Osteoblast (primary cell): ENCODE results near the gene LY6G6F. TPM values are rescaled to one million over a fixed set of nuclear protein-coding genes. Genes with fewer than 3 reads are reported as not detected.

Source experiments
- DNase-seq: peaks from one replicate; pipeline ENCODE4 v3.0.0; 2011; ENCODE audit warnings: low spot score, mixed read lengths; ENCODE audit not compliant: insufficient read length; ENCODE audit errors: missing footprints
- H2AFZ ChIP-seq: 2 replicates; pipeline ENCODE4 v1.6.0; 2011; ENCODE audit warnings: mild to moderate bottlenecking, low read length
- H3K27ac ChIP-seq: 2 replicates; pipeline ENCODE4 v1.5.1; 2011; ENCODE audit warnings: mild to moderate bottlenecking, low read depth, low read length, moderate library complexity
- H3K27me3 ChIP-seq: 2 replicates; pipeline ENCODE4 v1.6.0; 2012; ENCODE audit warnings: mild to moderate bottlenecking, control low read depth, inconsistent platforms, low read length, moderate library complexity; ENCODE audit not compliant: insufficient read depth
- H3K36me3 ChIP-seq: 2 replicates; pipeline ENCODE4 v1.5.1; 2011; ENCODE audit warnings: mild to moderate bottlenecking, low read length, control low read depth, moderate library complexity; ENCODE audit not compliant: insufficient read depth
- H3K4me1 ChIP-seq: 2 replicates; pipeline ENCODE4 v1.5.1; 2011; ENCODE audit warnings: mild to moderate bottlenecking, low read length, control low read depth, moderate library complexity; ENCODE audit not compliant: insufficient read depth
- H3K4me2 ChIP-seq: 2 replicates; pipeline ENCODE4 v1.6.0; 2011; ENCODE audit warnings: mild to moderate bottlenecking, low read length; ENCODE audit not compliant: insufficient read depth
- H3K4me3 ChIP-seq: fragments of 200-600 bp; sonication (generic); 3 replicates; pipeline ENCODE4 v1.5.1; 2012; ENCODE audit warnings: mild to moderate bottlenecking, low read length, inconsistent platforms; ENCODE audit not compliant: insufficient read depth
- H3K79me2 ChIP-seq: 2 replicates; pipeline ENCODE4 v1.6.0; 2012; ENCODE audit warnings: mild to moderate bottlenecking, low read length, control low read depth, inconsistent platforms; ENCODE audit not compliant: insufficient read depth
- H3K9me3 ChIP-seq: 2 replicates; pipeline ENCODE4 v1.5.1; 2011; ENCODE audit warnings: low read depth, low read length, control low read depth
- H4K20me1 ChIP-seq: 2 replicates; pipeline ENCODE4 v1.6.0; 2012; ENCODE audit warnings: mild to moderate bottlenecking, low read length, control low read depth; ENCODE audit not compliant: insufficient read depth
- total RNA-seq: library from RNA; depleted of rRNA; stranded (reverse); fragments of >200 nt; gene quantifications from 2 replicates; pipeline ENCODE4 v1.2.3, GENCODE V29; 2012
- TF ChIP-seq, protein P1 (sequence below): IDR thresholded peaks from 2 replicates; pipeline ENCODE4 v1.5.1; 2011; ENCODE audit warnings: mild to moderate bottlenecking, low read depth, low read length, moderate library complexity; ENCODE audit errors: extremely low read depth

The LY6G6F gene
- total RNA-seq, 1 donor, result not detected

DNA sequence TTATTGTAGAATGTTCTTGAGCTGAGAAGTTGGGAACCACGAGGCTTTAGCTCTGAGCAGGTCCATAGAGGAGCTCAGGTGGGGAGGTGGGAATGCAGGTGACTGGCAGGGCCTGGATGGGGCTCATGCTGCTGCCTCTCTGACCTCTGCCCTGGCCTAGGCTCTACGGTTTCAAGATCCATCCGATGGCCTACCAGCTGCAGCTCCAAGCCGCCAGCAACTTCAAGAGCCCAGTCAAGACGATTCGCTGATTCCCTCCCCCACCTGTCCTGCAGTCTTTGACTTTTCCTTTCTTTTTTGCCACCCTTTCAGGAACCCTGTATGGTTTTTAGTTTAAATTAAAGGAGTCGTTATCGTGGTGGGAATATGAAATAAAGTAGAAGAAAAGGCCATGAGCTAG lies 37.0 kb upstream of the LY6G6F start, which contains the start of gene LY6G5B:
LY6G5B (plus strand) TSS at position 301 of the 400 bp plus-strand sequence. CDS start 975 bp downstream, outside the sequence.
- H2AFZ ChIP-seq, result no peak within 1 kb of the TSS
- H3K4me1 ChIP-seq, result peaks cover 8% of the 10 kb centered on the region
- TF ChIP-seq, protein P1, sequence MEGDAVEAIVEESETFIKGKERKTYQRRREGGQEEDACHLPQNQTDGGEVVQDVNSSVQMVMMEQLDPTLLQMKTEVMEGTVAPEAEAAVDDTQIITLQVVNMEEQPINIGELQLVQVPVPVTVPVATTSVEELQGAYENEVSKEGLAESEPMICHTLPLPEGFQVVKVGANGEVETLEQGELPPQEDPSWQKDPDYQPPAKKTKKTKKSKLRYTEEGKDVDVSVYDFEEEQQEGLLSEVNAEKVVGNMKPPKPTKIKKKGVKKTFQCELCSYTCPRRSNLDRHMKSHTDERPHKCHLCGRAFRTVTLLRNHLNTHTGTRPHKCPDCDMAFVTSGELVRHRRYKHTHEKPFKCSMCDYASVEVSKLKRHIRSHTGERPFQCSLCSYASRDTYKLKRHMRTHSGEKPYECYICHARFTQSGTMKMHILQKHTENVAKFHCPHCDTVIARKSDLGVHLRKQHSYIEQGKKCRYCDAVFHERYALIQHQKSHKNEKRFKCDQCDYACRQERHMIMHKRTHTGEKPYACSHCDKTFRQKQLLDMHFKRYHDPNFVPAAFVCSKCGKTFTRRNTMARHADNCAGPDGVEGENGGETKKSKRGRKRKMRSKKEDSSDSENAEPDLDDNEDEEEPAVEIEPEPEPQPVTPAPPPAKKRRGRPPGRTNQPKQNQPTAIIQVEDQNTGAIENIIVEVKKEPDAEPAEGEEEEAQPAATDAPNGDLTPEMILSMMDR, result no peak
- no peak within 1 kb of the TSS for H3K27ac ChIP-seq
- H3K9me3 ChIP-seq, result no peaks in the 10 kb centered on the region
- peaks cover 11% of the 10 kb centered on the region for H4K20me1 ChIP-seq
- H3K27me3 ChIP-seq, result no peaks in the 10 kb centered on the region
- DNase-seq, result no peak
- H3K36me3 ChIP-seq, result peaks cover 60% of the 10 kb centered on the region
- H3K79me2 ChIP-seq, result peaks cover 43% of the 10 kb centered on the region
- H3K4me3 ChIP-seq, result no peak within 1 kb of the TSS
- H3K4me2 ChIP-seq, result no peak within 1 kb of the TSS

DNA sequence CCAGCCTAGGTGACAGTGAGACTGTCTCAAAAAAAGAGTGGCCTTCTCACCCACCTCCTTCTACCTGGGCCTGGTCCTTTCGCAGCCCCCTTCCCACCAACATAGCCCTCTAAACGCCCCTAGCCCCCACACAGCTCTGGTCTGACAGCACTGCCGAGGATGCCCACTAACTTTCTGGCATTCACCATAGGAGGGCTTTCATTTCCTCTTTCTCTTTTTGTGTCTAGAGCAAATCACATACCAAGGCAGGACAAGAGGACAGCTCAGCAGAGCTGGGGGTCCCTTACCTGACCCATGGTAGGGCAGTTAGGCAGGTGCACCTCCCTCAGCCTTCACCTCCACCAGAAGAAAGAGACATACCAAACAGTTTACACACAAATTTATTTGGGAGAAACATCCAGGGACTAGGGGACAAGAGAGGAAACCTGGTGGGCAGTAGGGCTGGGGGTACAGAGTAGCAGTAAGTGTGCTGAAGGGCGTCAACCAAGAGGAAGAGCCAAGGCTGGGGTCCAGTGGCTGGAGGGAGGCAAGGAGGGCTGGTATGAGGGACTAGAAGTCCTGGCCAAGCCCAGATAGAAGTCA lies 30.3 kb upstream of the LY6G6F start:
- no peak overlapping the region for H2AFZ ChIP-seq

DNA sequence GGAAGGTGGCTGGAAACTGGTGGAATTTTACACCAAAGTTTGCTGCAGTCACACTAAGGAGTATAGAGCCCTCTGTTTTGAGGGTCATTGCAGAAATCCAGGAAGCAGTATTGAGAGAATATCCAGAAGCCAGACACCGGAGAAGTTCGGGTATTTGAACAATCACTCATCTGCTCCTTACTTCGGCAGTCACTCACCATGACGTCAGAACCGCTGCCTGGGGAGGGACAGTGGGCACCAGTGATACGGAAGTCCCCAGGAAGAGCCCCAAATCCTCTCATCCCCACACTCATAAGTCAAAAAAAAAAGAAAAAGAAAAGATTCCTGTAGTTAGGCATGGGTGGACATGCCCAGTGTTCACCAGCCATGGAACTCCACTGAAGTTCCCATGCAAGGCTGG lies 29.8 kb upstream of the LY6G6F start:
- Histone ChIP-seq H3K9me3 (no peaks in the 10 kb centered on the region), H3K4me3 (no peak overlapping the region), H3K4me1 (peaks cover 15% of the 10 kb centered on the region), H3K27me3 (no peaks in the 10 kb centered on the region), H3K4me2 (no peak overlapping the region), H2AFZ (no peak overlapping the region), H3K79me2 (no peaks in the 10 kb centered on the region), H3K27ac (no peak overlapping the region), H3K36me3 (peaks cover 13% of the 10 kb centered on the region), H4K20me1 (no peaks in the 10 kb centered on the region)
- TF ChIP-seq, protein P1, result no peak
- no peak for DNase-seq

More for the DNA sequence above, 30.3 kb upstream of the LY6G6F start:
- Histone ChIP-seq H4K20me1 (no peaks in the 10 kb centered on the region), H3K4me1 (peaks cover 12% of the 10 kb centered on the region), H3K27me3 (no peaks in the 10 kb centered on the region), H3K36me3 (peaks cover 18% of the 10 kb centered on the region), H3K4me3 (no peak overlapping the region), H3K9me3 (no peaks in the 10 kb centered on the region), H3K27ac (no peak overlapping the region), H3K79me2 (no peaks in the 10 kb centered on the region), H3K4me2 (no peak overlapping the region)
- TF ChIP-seq, protein P1, result no peak
- no peak for DNase-seq

DNA sequence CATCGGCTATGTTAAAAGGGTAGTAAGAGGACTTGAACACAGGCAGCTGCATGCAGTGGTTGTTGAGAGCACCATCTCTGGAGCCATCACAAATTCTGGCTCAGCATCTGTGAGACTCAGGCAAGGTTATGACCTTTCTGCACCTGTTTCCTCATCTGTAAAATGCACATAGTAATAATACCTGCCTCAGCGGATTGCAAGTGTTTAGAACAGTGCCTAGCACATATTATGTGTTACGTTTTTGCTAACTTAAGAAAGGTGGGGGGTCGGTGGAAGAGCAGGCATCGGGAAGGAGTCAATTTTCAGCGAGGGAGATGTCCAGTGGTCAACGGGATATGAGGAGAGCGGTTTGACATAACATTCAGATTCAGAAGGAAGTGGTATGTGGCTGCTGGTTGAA lies 28.7 kb upstream of the LY6G6F start:
- H3K4me1 ChIP-seq, result peaks cover 15% of the 10 kb centered on the region
- H3K4me3 ChIP-seq, result no peak overlapping the region
- H2AFZ ChIP-seq, result no peak overlapping the region
- H3K36me3 ChIP-seq, result peaks cover 5% of the 10 kb centered on the region
- H3K27ac ChIP-seq, result no peak overlapping the region
- no peak overlapping the region for H3K4me2 ChIP-seq
- no peaks in the 10 kb centered on the region for H4K20me1 ChIP-seq
- no peak for DNase-seq
- TF ChIP-seq, protein P1, result no peak
- H3K27me3 ChIP-seq, result no peaks in the 10 kb centered on the region
- no peaks in the 10 kb centered on the region for H3K79me2 ChIP-seq
- H3K9me3 ChIP-seq, result no peaks in the 10 kb centered on the region
